Fibroblast of skin of scalp (primary cell): ENCODE results near the gene SEBOX.

ENCODE experiments used
- DNase-seq: peaks from one replicate; pipeline ENCODE4 v3.0.0-alpha.2; 2013

The SEBOX gene

DNA sequence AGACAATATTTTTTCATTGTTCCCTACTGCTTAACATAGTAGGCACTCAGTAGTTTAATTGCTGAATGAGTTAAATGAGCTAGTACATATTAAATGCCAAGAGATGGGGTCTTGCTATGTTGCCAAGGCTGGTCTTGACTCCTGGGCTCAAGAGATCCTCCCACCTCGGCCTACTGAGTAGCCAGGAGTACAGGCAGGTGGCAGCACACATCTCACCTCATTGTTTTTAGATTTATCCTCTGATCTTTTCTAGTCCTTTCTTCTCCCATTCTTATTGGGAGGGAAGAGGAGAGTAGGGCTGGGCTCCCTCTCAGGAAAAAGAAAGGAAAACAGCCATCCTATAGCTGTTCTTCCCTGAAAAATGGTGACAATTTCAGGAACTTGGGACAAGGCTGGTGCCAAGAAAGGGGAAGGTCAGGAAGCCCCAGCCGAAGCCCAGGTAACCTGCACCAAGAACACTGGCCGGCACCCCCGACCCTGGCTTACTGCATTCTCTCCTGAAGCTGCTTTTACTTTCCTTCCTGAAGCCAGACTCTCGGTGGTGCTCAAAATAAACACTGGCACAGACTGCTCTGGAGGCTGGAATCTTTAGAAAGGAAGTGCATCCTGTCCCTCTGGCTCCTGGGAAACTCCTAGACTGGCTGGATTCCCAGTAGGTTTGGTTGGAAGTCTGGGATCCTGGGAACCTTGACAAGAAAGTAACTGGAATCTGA is 26.8 kb downstream of the SEBOX start:
- DNase-seq, result peak; percentile 70

DNA sequence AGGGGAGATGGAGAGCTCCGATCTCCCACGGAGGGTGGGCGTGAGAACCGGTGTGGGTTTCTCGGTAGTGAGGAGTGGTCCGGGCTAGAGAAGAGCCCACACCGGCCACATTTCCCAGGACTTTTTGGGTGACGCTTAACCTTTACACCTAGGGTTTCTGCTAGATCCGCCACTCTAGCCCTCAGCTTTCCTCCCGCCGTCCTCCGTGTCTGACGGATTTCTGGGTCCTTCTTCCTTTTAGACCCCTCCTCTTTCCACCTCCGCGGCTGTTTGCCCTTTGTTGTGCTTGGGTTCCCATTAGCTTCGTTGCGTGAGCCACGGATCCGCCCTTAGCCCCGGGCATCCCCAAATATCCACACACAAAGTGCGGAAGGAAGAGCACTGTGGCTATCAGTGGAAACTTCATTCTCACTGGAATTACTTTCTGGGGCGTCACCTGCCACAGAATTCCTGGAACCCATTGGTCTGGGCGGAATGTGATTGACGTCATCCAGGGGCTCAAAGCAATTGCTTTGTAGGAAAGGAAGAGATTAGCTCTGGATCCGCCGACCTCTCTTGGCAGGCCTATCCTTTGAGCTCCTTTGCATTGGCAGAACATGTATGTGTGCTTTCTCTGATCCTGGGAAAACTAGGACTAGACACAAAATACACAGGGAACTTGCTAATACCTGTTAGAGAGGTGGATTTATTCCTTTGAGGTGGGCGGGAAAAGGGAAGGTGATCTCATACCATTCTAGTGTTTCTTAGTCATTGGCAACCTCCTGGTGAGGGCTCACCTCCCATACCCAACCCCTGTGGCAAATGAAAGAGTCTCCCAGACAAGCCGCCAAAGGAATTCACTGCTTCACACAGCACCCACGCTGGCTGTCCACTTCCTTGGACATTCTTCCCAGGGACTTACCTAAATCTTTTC is 28.8 kb downstream of the SEBOX start:
- DNase-seq, result peak; percentile 82

DNA sequence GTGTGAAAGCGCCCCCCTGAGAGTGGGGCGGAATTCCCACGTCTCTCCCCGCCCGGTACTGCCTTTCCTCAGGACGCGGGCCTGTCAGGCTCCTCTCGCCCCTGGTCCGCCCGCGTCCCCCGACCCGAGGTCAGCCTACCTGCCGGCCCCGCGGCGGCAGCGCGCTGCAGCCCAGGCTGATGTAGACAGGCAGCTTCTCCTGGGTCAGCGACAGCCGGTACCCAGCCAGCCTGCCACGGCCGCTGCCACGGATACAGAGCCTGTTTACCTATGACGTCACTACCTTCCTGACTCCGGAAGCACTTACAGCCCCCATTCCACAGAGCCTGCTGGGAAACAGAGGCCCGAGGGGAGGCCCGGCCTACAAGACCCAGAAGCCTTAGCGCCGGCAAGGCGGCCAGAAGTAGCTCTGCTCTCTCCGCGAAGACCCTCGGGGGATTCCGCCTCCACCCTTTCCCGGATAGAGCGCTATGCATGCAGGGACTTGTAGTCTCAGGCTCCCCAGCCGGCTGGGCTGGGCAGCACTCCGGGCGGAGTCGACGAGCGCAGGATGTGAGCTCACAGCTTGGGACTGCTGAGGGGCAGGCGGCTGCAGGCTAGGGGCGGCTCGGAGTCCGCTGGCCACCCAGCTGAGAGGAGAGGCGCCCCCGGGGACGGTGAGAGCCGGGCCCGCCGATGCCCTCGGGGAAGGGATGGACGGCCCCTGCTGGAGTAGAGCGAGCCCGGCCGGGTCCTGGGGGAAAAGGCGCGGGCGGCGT is 29.6 kb downstream of the SEBOX start, which contains the start of the genes IFT20 and TNFAIP1:
IFT20 (minus strand) TSS at position 272 of the 758 bp plus-strand sequence. CDS start 3,487 bp downstream, outside the sequence.
TNFAIP1 (plus strand) TSS at position 561 of the 758 bp plus-strand sequence. CDS start 3,761 bp downstream, outside the sequence.
- DNase-seq, result peak; percentile 100

DNA sequence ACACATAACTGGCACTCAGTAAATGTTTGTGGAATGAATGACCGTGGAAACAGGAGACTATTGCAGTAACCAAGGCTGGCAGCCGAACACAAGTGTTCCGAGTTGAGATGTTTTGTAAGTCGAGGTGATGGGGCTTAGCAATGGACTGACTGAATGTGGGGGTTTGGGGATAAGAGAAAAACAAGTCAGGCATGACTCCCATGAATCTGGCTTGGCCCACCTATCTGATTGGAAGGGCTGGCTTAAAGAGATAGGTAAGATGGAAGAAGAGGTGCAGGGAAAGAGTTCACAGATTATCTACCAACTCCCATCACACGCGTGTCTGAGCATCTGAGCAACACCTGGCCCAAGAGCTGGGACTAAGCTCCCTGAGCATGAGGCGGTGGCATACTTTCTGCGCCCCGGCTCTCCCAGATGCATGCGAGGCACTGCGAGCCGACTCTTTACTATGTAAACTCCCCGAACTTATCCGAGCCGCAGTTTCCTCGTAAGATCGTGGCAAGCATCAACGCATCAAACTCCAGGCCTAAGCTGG is 30.3 kb downstream of the SEBOX start:
- no peak for DNase-seq

DNA sequence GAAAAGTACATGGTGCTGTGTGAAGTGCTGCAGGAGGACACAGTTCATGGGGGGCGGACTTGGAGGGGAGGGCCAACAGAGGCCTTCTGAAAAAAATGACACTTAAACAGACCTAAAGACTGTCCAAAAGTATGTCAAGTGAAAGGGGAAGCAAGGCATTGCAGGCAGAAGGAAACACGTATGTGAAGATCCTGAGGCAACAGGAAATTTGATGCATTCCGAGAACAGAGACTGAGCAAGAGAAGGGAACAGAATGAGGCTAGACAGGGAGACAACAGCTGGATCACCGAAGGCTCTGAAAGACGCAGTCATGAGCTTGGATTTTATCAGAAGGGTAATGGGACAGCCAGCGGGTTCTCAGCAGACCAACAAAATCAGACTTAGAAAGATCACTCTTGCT is 30.8 kb downstream of the SEBOX start:
- DNase-seq, result no peak

DNA sequence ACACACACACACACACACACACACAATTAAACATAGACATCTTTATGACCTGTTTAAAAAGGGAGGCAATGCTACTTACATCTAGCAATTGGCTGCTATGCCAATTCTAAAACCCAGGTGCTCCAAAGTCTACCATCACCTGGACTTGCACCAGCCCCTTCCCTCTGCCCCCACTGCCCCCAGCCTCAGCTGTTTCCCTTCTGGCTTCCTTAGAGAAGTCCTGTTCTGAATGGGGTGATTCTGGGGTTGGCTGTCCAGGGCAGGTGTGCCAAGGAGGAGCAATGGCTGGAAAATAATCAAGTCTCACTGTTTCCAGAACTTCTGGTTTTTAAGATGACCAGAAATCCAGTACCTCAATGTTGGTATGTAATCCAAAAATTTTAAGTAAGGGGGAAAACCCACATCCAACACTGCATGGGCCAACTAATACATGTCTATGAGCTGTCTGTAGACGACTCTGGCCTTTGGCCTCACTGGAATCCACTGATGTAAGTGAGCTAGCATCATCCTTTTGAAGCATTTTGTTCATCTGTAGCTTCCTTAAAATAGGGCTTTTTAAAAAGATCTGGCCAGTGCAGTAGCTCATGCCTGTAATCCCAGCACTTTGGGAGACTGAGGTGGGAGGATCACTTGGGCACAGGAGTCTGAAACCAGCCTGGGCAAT is 31.8 kb downstream of the SEBOX start:
- DNase-seq, result no peak

- DNase-seq, result no peak
Measured at GRCh38 chr17:28331891-28332420, 33.0 kb downstream of the SEBOX start.

DNA sequence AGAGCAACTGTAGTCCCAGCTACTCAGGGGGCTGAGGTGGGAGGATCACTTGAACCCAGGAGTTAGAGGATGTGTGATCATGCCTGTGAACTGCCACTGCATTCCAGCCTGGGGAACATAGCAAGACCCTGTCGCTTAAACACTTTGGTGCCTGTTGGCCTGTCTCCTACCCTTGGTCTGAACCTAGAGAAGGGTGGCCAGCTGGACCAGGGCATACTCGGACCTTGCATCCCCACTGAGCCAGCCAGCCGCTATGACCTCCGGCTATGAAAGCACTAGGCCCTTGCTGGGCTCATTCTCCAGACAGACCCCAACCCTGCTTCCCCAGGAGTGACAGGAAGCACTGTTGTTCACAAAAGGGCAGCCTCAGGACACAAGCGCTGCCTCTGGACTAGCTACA is 34.3 kb downstream of the SEBOX start:
- no peak for DNase-seq

DNA sequence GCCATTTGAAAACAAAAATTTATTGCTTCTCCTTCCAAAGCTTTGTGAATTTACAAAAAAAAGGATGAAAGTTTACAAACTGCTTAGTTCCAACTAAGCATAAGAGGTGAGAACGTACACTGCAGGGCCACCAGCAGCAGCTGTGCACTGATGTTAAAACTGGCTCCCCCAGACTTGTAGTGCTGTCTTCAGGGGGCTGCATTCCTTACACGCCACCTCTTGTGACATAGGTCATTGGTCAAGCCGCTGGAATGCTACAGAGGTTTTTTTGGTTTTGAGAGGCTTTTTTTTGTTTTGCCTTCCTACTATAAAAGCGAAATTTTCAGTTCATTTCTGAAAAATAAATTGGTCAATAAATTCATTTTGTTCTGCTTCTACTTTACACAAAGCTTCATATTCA is 36.7 kb downstream of the SEBOX start:
- peak; percentile 35 for DNase-seq

- DNase-seq, result peak; percentile 19
Measured at GRCh38 chr17:28327709-28328108, 37.3 kb downstream of the SEBOX start.

DNA sequence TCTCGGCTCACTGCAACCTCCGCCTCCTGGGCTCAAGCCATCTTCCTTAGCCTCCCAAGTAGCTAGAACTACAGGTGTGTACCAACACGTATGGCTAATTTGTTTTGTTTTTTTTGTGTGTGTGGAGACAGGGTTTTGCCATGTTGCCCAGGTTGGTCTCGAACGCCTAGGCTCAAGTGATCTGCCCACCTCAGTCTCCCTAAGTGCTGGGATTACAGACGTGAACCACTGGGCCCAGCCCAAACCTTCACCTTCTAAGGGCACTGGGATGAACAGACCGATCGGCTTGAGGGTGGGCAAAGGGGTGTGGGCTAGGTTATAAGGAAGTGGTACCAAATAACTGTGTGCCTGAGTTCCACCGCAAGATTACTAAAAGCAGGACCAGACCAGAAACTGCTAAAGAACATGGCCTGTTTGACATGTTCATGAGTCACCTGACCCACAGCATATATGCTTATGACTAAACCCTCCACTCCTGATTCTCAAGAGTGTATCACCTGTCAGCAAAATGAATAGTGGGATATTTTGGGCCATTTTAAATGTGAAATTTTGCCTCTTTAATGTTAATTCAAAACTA is 37.9 kb downstream of the SEBOX start:
- no peak for DNase-seq

DNA sequence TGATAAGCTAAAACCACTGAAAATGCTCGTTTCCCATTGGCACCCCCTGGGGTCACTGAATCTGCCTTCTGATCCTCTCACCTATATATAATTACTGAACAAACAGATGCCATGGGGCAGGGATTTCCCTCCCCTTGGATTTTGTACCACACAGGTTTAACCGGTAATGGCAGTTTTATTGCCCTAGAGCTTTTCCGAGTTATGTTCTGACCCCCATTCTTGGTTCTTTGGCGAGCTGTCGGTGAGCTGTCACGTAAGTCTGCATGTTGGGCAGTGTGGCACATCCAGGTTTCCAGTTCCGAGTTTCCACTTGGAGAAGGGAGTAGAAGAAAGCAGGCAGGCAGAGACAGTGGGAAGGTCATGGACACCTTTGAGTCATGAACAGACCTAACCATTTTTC is 38.9 kb downstream of the SEBOX start:
- DNase-seq, result no peak

- no peak for DNase-seq
Measured at GRCh38 chr17:28325211-28325610, 39.8 kb downstream of the SEBOX start.

GRCh38 chr17:28324781-28325180 is 40.2 kb downstream of the SEBOX start:
- DNase-seq, result no peak

- no peak for DNase-seq
Measured at GRCh38 chr17:28324267-28324745, 40.7 kb downstream of the SEBOX start.

DNA sequence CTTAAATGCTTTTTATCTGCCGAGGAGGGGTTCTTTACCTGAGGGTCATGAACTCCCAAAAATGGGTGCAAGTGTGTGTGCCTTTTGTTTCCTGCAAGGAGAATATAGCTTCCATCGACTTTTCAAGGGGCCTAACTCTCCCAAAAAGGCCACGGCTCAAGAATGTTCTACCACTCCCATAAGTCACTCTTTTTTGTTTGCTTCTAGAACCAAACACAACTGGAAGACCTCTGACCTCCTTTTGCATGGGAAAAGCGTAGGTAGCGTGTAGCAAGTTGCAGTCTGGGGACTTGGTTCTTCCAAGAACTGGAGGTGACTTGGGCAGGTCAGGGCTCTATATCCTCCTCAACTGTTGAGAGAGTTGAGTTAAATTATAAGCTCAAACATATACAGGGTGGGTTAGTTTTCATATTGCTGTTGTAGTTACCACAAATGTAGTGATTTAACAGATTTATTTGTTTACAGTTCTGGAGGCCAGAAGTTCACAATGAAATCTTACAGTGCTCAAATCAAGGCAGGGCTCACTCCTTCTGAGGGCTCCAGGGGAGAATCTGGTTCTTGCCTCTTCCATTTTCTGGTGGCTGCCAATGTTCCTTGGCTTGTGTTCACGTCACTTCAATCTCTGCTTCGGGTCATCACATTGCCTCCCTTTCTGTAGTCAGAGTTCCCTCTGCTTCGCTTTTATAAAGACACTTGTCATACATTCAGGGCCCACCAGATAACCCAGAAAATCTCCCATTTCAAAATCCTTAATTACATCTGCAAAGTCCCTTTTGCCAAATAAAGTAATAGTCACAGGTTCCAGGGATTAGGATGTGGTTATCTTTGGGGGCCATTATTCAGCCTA is 44.6 kb downstream of the SEBOX start:
- DNase-seq, result no peak

DNA sequence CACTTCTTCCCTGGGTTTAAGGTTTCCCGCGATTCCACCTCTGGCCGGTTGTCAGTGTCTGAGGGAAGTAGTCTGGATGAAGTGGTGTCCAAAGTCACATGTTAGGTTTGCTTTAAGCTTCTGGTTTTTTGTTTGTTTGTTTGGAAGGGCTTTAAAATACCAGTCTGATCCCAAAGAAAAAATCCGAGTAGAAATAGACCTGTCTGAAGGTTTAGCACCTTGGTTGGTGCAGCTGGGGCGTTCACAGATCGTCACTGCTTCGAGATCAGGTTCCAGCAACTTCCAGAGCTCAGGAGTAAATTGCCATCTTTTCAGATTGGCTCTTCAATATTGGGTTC is 45.4 kb downstream of the SEBOX start:
- DNase-seq, result peak; percentile 7

DNA sequence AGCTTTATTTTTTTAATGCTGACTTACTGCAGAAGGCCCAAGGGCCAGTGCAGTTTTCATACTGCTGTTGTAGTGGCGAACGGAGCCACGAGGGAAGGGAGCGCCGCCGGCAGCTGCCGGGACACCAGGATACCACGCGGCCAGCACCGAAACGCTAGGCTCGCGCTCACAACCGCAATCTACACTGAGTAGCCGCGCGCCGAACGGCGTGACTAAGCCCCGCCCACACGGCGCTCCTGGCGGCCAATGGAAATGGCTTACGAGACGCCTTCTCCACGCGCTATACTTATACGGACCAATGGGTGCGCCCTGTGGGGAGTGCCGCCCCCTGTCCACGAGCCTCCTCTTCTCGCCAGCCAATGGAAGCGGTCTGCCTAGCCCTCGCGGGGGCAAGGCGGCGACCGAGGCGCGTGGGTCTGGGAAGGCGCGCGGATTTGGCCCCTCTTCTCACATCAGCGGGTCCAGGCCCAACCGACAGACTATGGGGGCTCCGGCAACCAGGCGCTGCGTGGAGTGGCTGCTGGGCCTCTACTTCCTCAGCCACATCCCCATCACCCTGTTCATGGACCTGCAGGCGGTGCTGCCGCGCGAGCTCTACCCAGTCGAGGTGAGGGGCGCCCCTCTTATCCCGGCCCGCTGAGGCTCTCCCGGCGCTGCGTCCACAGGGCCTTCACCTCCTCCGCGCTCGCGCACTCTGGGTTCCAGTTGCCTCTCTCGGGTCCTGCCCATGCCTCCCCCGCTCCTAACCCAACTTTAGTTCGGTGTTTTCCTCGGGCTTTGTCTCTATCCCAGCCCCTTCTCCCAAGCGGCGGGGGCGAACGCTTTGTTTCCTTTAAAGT is 46.0 kb downstream of the SEBOX start, which contains the start of gene TMEM97:
TMEM97 (plus strand) TSS at position 442 of the 839 bp plus-strand sequence; CDS start at position 482, 40 bp downstream.
- DNase-seq, result peak; percentile 96
